ENCODE data around the gene CILP. TPM values are rescaled to one million over a fixed set of nuclear protein-coding genes. Genes with fewer than 3 reads are reported as not detected.
A peak's percentile ranks its signal among the peaks of the same experiment; 100 is the strongest.
"Not testable (repeated sequence)": the region's sequence is repeated elsewhere in the genome, so short reads cannot be mapped to it uniquely, and the experiment has no call there.

Gene CILP
- total RNA-seq, 6 donors from 2014 or later: 1.0 to 5.2 (median 2.6) TPM

- WGBS, 2 donors: 64 to 79% methylated on average over 5 to 7 of the region's 7 CpGs
- H3K27me3 ChIP-seq: no peaks in the 10 kb centered on the region
- ATAC-seq (ENCODE audit: low FRiP score in 2 of 2): peak in 1 of 2 donors; percentile 60
Observed at GRCh38 chr15:65194826-65195547, 16.3 kb downstream of the CILP start.

DNA sequence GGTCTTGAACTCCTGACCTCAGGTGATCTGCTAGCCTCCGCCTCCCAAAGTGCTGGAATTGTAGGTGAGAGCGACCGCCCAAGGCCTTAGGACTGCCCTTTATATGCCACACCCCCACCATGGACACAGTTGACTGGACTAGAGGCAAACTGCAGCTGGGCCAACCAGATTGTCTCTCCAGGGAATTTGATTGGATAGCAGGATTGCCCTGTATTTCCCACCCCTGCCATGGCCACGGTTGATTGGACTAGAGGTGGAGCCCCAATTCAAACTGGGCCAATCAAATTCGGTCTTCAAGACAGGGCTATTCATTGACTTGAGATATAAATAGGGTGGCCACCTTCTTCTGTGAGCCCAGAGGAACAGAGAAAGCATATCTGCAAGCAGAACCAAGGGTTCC lies 19.3 kb downstream of the CILP start:
- no peak overlapping the region for H3K4me3 ChIP-seq
- no peaks in the 10 kb centered on the region for H3K9me3 ChIP-seq
- WGBS, 2 donors: 91 to 92% methylated on average over 3 to 5 of the region's 5 CpGs
- no peaks in the 10 kb centered on the region for H3K36me3 ChIP-seq
- no peak for DNase-seq
- no peaks in the 10 kb centered on the region for H3K27me3 ChIP-seq
- H3K4me1 ChIP-seq: no peaks in the 10 kb centered on the region
- H3K27ac ChIP-seq: no peak overlapping the region
- no peak for ATAC-seq (ENCODE audit: low FRiP score in 2 of 2)
- no peak for TF ChIP-seq POLR2A (IDR thresholded peaks at IDR 0.05)
- no peak for TF ChIP-seq EP300 (IDR thresholded peaks at IDR 0.05)
- no peak for TF ChIP-seq POLR2AphosphoS5 (IDR thresholded peaks at IDR 0.05)

More at GRCh38 chr15:65194826-65195547, 16.3 kb downstream of the CILP start:
- no peaks in the 10 kb centered on the region for H3K9me3 ChIP-seq
- TF ChIP-seq POLR2AphosphoS5 (IDR thresholded peaks at IDR 0.05): no peak
- no peak for TF ChIP-seq POLR2A (IDR thresholded peaks at IDR 0.05)
- TF ChIP-seq, protein P1, sequence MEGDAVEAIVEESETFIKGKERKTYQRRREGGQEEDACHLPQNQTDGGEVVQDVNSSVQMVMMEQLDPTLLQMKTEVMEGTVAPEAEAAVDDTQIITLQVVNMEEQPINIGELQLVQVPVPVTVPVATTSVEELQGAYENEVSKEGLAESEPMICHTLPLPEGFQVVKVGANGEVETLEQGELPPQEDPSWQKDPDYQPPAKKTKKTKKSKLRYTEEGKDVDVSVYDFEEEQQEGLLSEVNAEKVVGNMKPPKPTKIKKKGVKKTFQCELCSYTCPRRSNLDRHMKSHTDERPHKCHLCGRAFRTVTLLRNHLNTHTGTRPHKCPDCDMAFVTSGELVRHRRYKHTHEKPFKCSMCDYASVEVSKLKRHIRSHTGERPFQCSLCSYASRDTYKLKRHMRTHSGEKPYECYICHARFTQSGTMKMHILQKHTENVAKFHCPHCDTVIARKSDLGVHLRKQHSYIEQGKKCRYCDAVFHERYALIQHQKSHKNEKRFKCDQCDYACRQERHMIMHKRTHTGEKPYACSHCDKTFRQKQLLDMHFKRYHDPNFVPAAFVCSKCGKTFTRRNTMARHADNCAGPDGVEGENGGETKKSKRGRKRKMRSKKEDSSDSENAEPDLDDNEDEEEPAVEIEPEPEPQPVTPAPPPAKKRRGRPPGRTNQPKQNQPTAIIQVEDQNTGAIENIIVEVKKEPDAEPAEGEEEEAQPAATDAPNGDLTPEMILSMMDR (IDR thresholded peaks at IDR 0.05): no peak
- H3K4me3 ChIP-seq: no peak overlapping the region
- no peak overlapping the region for H3K27ac ChIP-seq
- no peaks in the 10 kb centered on the region for H3K36me3 ChIP-seq
- DNase-seq: no peak
- no peaks in the 10 kb centered on the region for H3K4me1 ChIP-seq

DNA sequence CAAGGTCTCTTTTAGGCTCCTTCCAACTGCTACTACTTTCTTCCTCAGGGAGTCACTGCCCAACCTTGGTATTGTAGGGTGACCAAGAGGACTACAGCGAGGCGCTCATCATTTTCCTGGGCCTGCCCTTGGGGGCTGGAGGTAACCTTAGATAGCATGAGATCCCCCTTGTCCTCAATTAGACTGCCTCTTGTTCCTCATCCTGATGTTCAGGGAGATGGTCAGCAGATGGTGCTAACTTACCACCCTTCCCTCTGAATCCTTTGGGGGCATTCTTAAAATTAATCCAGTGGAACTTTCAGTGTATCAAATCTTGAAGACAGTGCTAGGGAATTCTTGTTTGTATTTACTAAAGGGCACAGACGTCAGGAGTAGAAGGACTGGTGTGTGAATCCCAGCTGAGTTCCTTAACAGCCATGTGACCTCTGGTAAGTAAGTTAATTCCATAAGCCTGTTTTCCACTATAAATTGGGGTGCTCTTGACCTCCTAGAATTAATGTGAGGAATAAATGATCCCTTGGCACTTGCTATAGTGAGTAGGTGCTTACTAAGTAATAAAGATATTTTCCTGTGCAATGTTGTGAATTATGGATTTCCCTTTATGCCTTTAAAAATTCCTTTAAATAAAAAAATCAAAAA lies 22.1 kb downstream of the CILP start:
- H3K27me3 ChIP-seq: no peaks in the 10 kb centered on the region
- no peak for TF ChIP-seq EP300 (IDR thresholded peaks at IDR 0.05)
- TF ChIP-seq, protein P1 (IDR thresholded peaks at IDR 0.05): peak in 4 of 6 experiments; percentile 32 to 64 (median 52)
- peak in 1 of 2 donors; percentile 40 for ATAC-seq (ENCODE audit: low FRiP score in 2 of 2)
- H3K36me3 ChIP-seq: no peaks in the 10 kb centered on the region
- H3K4me1 ChIP-seq: peaks cover 0 to 10% (median 4%) of the 10 kb centered on the region in 4 donors
- H3K4me3 ChIP-seq: no peak overlapping the region
- 13 to 32% methylated on average over 3 of the region's 3 CpGs for WGBS, 2 donors
- DNase-seq: no peak
- H3K27ac ChIP-seq: no peak overlapping the region
- H3K9me3 ChIP-seq: no peaks in the 10 kb centered on the region

DNA sequence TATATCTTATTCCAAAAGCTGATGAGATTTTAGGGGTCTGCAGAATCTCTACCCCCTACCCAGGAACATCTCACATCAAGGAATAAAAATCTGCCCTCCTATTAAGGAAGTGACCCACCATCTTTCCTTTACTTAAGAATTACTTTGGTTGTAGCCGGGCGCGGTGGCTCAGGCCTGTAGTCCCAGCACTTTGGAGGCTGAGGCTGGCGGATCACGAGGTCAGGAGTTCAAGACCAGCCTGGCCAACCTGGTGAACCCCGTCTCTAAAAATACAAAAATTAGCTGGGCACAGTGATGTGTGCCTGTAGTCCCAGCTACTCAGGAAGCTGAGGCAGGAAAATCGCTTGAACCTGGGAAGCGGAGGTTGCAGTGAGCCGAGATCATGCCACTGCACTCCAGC lies 22.8 kb downstream of the CILP start:
- H3K9me3 ChIP-seq; H3K27me3 ChIP-seq; H3K4me3 ChIP-seq; H3K27ac ChIP-seq; H3K36me3 ChIP-seq; ATAC-seq (ENCODE audit: low FRiP score in 2 of 2); DNase-seq: not testable (repeated sequence)
- peaks cover 0 to 13% (median 5%) of the 10 kb centered on the region in 4 donors for H3K4me1 ChIP-seq
- WGBS, 2 donors: 90 to 92% methylated on average over 9 of the region's 9 CpGs

DNA sequence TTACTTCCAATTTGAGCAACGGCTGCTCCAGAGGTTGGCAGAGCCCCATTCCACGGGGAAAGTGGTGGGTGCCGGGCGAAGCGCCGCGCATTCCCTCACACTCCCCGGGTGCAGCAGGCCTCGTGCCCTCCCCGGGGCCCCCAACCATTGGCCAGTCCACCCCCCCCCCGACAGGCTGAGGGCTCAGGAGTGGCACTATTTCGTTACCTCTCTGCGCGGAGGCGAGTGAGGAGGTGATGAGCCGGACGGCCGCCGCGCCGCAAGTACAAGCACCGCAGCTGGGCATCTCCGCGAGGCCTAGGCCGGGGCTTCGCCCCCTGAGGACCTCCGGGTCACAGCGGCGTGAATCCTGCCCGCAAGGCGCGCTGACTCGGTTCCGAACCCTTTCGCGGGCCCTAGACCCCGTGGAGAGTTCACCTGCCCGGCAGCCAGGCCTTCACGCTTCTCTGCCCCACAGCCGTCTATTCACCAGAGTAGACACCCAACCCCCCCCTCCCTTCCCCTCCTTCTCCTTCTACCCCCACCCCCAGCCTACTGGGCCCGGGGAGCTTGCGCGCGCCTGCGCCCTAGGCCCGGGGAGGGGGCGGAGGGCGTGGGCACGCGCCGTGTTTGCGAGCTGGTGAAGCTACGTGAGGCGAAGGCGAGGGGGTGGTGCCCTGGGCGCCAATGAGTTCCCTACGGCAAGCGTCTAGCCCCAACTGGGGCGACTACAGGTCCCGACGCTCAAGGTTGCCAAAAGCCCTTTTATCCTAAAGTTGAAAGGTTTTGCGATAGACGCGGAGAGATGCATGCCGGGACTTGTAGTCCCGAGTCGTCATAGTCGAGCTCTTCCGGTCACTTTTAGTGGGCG lies 26.2 kb downstream of the CILP start, which contains the start of gene CLPX:
Gene CLPX, minus strand, starts transcription at position 475 of the 850 bp plus-strand sequence. Its CDS starts 189 bp downstream, at position 286.
- peak; percentile 97 to 98 for ATAC-seq (ENCODE audit: low FRiP score in 2 of 2)
- Histone ChIP-seq H3K27me3 (no peaks in the 10 kb centered on the region), H3K4me3 (peak within 1 kb of the TSS; percentile 82 to 94 (median 92)), H3K9me3 (no peaks in the 10 kb centered on the region), H3K27ac (peak within 1 kb of the TSS; percentile 95 to 99 (median 96)), H3K36me3 (peaks cover 0 to 6% (median 0%) of the 10 kb centered on the region in 4 donors), H3K4me1 (peaks cover 18 to 41% (median 25%) of the 10 kb centered on the region in 4 donors)
- WGBS, 2 donors: 0% methylated on average over 20 to 67 of the region's 70 CpGs
- TF ChIP-seq POLR2AphosphoS5 (IDR thresholded peaks at IDR 0.05) (peak; percentile 31 to 79), EP300 (IDR thresholded peaks at IDR 0.05) (peak in 1 of 4 donors; percentile 62), POLR2A (IDR thresholded peaks at IDR 0.05) (peak in 3 of 4 donors; percentile 66 to 86 (median 76))
- TF ChIP-seq, protein P1 (IDR thresholded peaks at IDR 0.05): peak in 1 of 6 experiments; percentile 13
- peak; percentile 95 to 96 for DNase-seq
